ENCODE measurements around the gene PEG3. TPM values are rescaled to one million over a fixed set of nuclear protein-coding genes. Genes with fewer than 3 reads are reported as not detected.

The PEG3 gene
- total RNA-seq, 4 donors from 2014 or later = 0.71 to 1.3 (median 0.84) TPM

GRCh38 chr19:56810260-56810659 is 30.3 kb downstream of the PEG3 start:
- in situ Hi-C loops (cut with MboI; ENCODE audit: low sequenced_read_pairs in 4 of 4) (no loop called here), intact Hi-C loops (cut with DNase I; ENCODE audit: low total_unique reads) (loop anchor here (5.0 kb wide), 1 partner anchor 383 kb away; no protein-coding TSS in a partner anchor)
- H3K4me1 ChIP-seq = no peaks in the 10 kb centered on the region
- ATAC-seq = no peak
- DNase-seq = no peak
- H3K27me3 ChIP-seq = no peaks in the 10 kb centered on the region
- no peak overlapping the region for H3K27ac ChIP-seq
- H3K9me3 ChIP-seq = no peaks in the 10 kb centered on the region
- no peak for TF ChIP-seq POLR2A (IDR thresholded peaks at IDR 0.05)
- TF ChIP-seq, protein P1, sequence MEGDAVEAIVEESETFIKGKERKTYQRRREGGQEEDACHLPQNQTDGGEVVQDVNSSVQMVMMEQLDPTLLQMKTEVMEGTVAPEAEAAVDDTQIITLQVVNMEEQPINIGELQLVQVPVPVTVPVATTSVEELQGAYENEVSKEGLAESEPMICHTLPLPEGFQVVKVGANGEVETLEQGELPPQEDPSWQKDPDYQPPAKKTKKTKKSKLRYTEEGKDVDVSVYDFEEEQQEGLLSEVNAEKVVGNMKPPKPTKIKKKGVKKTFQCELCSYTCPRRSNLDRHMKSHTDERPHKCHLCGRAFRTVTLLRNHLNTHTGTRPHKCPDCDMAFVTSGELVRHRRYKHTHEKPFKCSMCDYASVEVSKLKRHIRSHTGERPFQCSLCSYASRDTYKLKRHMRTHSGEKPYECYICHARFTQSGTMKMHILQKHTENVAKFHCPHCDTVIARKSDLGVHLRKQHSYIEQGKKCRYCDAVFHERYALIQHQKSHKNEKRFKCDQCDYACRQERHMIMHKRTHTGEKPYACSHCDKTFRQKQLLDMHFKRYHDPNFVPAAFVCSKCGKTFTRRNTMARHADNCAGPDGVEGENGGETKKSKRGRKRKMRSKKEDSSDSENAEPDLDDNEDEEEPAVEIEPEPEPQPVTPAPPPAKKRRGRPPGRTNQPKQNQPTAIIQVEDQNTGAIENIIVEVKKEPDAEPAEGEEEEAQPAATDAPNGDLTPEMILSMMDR (IDR thresholded peaks at IDR 0.05 in 4 of 5, conservative IDR thresholded peaks at IDR 0.05 in 1 of 5) = no peak
- H3K4me3 ChIP-seq = no peak overlapping the region
- H3K36me3 ChIP-seq = no peaks in the 10 kb centered on the region

DNA sequence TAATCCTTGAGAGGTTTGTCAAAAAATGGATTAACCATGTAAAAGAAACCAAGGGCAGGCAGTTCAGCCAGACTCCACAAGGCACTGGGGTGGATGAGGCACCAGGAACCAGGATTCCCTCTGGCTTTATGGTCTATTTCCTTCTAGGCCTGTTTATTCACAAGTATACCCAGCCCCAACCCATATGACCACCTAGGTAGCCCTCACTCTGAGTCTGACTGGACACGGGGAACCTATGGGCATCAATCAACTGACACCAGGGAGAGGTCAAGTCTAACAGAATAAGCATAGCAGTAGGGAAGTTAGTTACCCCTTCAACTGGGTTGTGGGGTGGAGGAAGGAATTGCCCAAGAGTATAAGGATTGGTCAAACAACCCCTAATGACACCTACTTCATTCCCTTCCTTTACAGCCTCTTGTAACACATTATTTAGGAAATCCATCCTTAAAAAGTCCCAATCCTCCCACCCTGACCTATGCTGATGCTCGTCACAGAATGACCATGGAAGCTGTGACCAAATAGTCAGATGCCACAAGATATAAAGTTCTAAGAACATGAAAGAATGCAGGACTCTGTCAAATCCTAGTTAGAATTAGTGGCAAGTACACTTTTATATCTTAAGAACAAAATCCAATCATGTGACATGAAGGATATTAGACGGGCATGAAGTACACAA is 31.7 kb downstream of the PEG3 start:
- no peaks in the 10 kb centered on the region for H3K4me1 ChIP-seq
- no peak overlapping the region for H3K27ac ChIP-seq
- H3K9me3 ChIP-seq = no peaks in the 10 kb centered on the region
- TF ChIP-seq POLR2A (IDR thresholded peaks at IDR 0.05) = no peak
- TF ChIP-seq, protein P1 (IDR thresholded peaks at IDR 0.05 in 4 of 5, conservative IDR thresholded peaks at IDR 0.05 in 1 of 5) = no peak
- no peaks in the 10 kb centered on the region for H3K36me3 ChIP-seq
- ATAC-seq (no peak), DNase-seq (no peak)
- in situ Hi-C loops (cut with MboI; ENCODE audit: low sequenced_read_pairs in 4 of 4) = no loop called here
- intact Hi-C loops (cut with DNase I; ENCODE audit: low total_unique reads) = no loop called here
- H3K4me3 ChIP-seq = no peak overlapping the region
- no peaks in the 10 kb centered on the region for H3K27me3 ChIP-seq

- in situ Hi-C loops (cut with MboI; ENCODE audit: low sequenced_read_pairs in 4 of 4) (no loop called here), intact Hi-C loops (cut with DNase I; ENCODE audit: low total_unique reads) (no loop called here)
- DNase-seq = no peak
- Histone ChIP-seq H3K4me1 (no peaks in the 10 kb centered on the region), H3K4me3 (no peak overlapping the region), H3K36me3 (no peaks in the 10 kb centered on the region), H3K27ac (no peak overlapping the region), H3K27me3 (no peaks in the 10 kb centered on the region), H3K9me3 (no peaks in the 10 kb centered on the region)
- ATAC-seq = no peak
- no peak for TF ChIP-seq POLR2A (IDR thresholded peaks at IDR 0.05)
- TF ChIP-seq, protein P1 (IDR thresholded peaks at IDR 0.05 in 4 of 5, conservative IDR thresholded peaks at IDR 0.05 in 1 of 5) = no peak
Measured at GRCh38 chr19:56806639-56807038, 33.9 kb downstream of the PEG3 start.

Other genes with a start within 250 kb of the PEG3 start
- 1 to 10 TPM; 6.7 to 7.5 (median 7.4) TPM for gene ZNF71, start 245.4 kb downstream of the PEG3 start, total RNA-seq
- gene SMIM17, start 197.6 kb downstream of the PEG3 start, total RNA-seq = under 1 TPM in 1 of 4 donors, not detected in 3; 0.39 TPM
- gene ZNF835, start 169.0 kb downstream of the PEG3 start, total RNA-seq = 1 to 10 TPM in 2 of 4 donors, under 1 TPM in 2; 0.27 to 2.4 (median 0.71) TPM
- gene ZIM2, start within 50 bp of the PEG3 start, total RNA-seq = 1 to 10 TPM in 1 of 4 donors, not detected in 3; 3.2 TPM